ENCODE results near the gene NDFIP2.

GRCh38 chr13:79562557-79562956, 81.6 kb downstream of the NDFIP2 start:
- TF ChIP-seq CTCF (IDR thresholded peaks at IDR 0.05) = no peak
- TF ChIP-seq POLR2AphosphoS5 (IDR thresholded peaks at IDR 0.05; ENCODE audit: low read depth, low read length) = no peak
- TF ChIP-seq TCF7L2 (IDR thresholded peaks at IDR 0.05; ENCODE audit: low read depth, low read length) = no peak

Data from Panc1 (cell line).